Naive B cell (primary cell): ENCODE results near the gene JMJD1C. TPM values are rescaled to one million over a fixed set of nuclear protein-coding genes. Genes with fewer than 3 reads are reported as not detected.
"Not testable (repeated sequence)": the region's sequence is repeated elsewhere in the genome, so short reads cannot be mapped to it uniquely, and the experiment has no call there.

ENCODE experiments used
- ATAC-seq, 2 donors: fragments of 150-1000 bp; cut with Tn5 transposase; 2 replicates each; pipeline ENCODE4 v1.10.0; 2021; ENCODE audit warnings: low read depth in 2 of 2, mild to moderate bottlenecking in 2 of 2, moderate library complexity in 2 of 2
- DNase-seq: peaks from one replicate; pipeline ENCODE4 v3.0.0; 2022
- H3K27ac Mint-ChIP-seq, 6 donors: one replicate each; pipeline ENCODE4 v1.8.0; 2020 to 2022; ENCODE audit warnings: mild to moderate bottlenecking in 6 of 6, mixed read lengths in 6 of 6, moderate library complexity in 5 of 6, inconsistent platforms in 2 of 6
- H3K27me3 Mint-ChIP-seq, 3 donors: one replicate each; pipeline ENCODE4 v1.8.0; 2021 to 2022; ENCODE audit warnings: mixed read lengths in 3 of 3, mild to moderate bottlenecking in 1 of 3
- H3K36me3 Mint-ChIP-seq, 2 donors: one replicate each; pipeline ENCODE4 v1.8.0; 2020 to 2022; ENCODE audit warnings: mixed read lengths in 2 of 2, inconsistent platforms in 1 of 2, mild to moderate bottlenecking in 1 of 2
- H3K4me1 Mint-ChIP-seq, 3 donors: one replicate each; pipeline ENCODE4 v1.8.0; 2020 to 2022; ENCODE audit warnings: mixed read lengths in 3 of 3, inconsistent platforms in 1 of 3, mild to moderate bottlenecking in 1 of 3, moderate library complexity in 1 of 3
- H3K4me3 Mint-ChIP-seq, 8 donors: one replicate each; pipeline ENCODE4 v1.8.0; 2020 to 2022; ENCODE audit warnings: mild to moderate bottlenecking in 8 of 8, mixed read lengths in 8 of 8, moderate library complexity in 8 of 8, inconsistent platforms in 2 of 8
- H3K9me3 Mint-ChIP-seq, 7 donors: one replicate each; pipeline ENCODE4 v1.8.0; 2020 to 2022; ENCODE audit warnings: mixed read lengths in 7 of 7, mild to moderate bottlenecking in 5 of 7, inconsistent platforms in 2 of 7, moderate library complexity in 1 of 7
- polyA plus RNA-seq, 6 donors: library from polyadenylated mRNA; unstranded; fragments of 300-500 nt; fragmentation: Illumina TruSeq; gene quantifications; one replicate each; pipeline ENCODE4 v1.2.3, GENCODE V29; 2021; ENCODE audit warnings: low read depth in 6 of 6

JMJD1C gene
- polyA plus RNA-seq, 6 donors from 2014 or later: 51.7 to 154 (median 124) TPM

DNA sequence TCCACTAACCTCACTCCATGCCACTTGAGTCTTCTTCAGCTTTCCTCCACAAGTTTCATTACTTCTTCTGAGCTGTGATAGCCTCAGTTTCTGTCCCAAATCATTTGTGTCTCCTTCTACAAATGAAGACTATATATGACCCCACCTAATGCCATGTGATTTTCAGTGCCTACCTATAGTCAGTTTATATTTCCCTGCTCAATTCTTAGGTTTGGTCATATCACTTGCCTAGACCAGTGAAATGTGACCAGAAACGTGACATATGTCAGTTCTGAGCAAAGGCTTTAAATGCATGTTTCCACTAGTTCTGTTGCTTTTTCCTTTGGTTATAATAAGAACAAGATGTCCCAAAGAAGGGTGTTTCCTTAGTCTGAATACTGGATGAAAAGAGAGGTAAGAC, 30.8 kb upstream of the JMJD1C start:
- ATAC-seq: no peak
- peaks cover 0 to 3% of the 10 kb centered on the region in 2 donors for H3K36me3 Mint-ChIP-seq

GRCh38 chr10:63494951-63495350, 29.2 kb upstream of the JMJD1C start:
- Mint-ChIP-seq H3K36me3 (peaks cover 0 to 4% of the 10 kb centered on the region in 2 donors), H3K4me3 (no peak overlapping the region), H3K4me1 (peaks cover 11 to 27% (median 21%) of the 10 kb centered on the region in 3 donors), H3K27ac (no peak overlapping the region), H3K9me3 (no peaks in the 10 kb centered on the region), H3K27me3 (no peaks in the 10 kb centered on the region)
- DNase-seq: no peak
- no peak for ATAC-seq

More for the DNA sequence above, 30.8 kb upstream of the JMJD1C start:
- H3K27me3 Mint-ChIP-seq: no peaks in the 10 kb centered on the region
- H3K9me3 Mint-ChIP-seq: no peaks in the 10 kb centered on the region
- peak overlapping the region in 2 of 6 donors; percentile 10 to 61 for H3K27ac Mint-ChIP-seq
- H3K4me3 Mint-ChIP-seq: no peak overlapping the region
- peaks cover 12 to 27% (median 20%) of the 10 kb centered on the region in 3 donors for H3K4me1 Mint-ChIP-seq
- no peak for DNase-seq

DNA sequence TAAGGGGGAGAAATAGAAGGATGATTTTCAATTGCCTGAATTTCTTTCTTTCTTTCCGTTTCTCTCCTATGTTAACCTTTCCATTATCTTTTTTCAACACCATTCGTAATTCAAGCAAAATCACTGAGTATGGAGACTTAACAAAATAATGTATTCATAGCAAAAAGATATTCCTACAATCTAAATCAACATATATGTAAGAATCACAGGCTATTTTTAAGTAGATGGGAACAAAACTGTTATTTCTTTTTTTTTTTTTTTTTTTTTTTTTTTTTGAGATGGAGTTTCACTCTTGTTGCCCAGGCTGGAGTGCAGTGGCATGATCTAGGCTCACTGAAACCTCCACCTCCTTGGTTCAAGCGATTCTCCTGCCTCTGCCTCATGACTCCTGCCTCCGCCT, 27.2 kb upstream of the JMJD1C start:
- ATAC-seq (no peak), DNase-seq (no peak)
- Mint-ChIP-seq H3K4me3 (no peak overlapping the region), H3K9me3 (no peaks in the 10 kb centered on the region), H3K4me1 (peaks cover 8 to 22% (median 11%) of the 10 kb centered on the region in 3 donors), H3K27ac (peak overlapping the region in 1 of 6 donors; percentile 42), H3K36me3 (peaks cover 0 to 4% of the 10 kb centered on the region in 2 donors), H3K27me3 (no peaks in the 10 kb centered on the region)

DNA sequence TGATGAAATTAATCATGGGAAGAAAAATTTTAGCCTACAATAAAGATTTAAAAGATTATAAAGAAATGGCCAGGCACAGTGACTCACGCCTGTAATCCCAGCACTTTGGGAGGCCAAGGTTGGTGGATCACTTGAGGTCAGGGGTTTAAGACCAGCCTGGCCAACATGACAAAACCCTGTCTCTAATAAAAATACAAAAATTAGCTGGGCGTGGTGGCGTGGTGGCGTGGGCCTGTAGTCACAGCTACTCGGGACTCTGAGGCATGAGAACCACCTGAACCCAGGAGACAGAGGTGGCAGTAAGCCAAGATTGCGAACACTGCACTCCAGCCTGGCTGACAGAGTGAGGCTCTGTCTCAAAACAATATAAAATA, 26.5 kb upstream of the JMJD1C start:
- H3K27me3 Mint-ChIP-seq, ATAC-seq, DNase-seq, H3K9me3 Mint-ChIP-seq, H3K36me3 Mint-ChIP-seq, H3K4me3 Mint-ChIP-seq: not testable (repeated sequence)
- Mint-ChIP-seq H3K27ac (peak overlapping the region in 1 of 6 donors; percentile 20), H3K4me1 (peaks cover 8 to 15% (median 11%) of the 10 kb centered on the region in 3 donors)

DNA sequence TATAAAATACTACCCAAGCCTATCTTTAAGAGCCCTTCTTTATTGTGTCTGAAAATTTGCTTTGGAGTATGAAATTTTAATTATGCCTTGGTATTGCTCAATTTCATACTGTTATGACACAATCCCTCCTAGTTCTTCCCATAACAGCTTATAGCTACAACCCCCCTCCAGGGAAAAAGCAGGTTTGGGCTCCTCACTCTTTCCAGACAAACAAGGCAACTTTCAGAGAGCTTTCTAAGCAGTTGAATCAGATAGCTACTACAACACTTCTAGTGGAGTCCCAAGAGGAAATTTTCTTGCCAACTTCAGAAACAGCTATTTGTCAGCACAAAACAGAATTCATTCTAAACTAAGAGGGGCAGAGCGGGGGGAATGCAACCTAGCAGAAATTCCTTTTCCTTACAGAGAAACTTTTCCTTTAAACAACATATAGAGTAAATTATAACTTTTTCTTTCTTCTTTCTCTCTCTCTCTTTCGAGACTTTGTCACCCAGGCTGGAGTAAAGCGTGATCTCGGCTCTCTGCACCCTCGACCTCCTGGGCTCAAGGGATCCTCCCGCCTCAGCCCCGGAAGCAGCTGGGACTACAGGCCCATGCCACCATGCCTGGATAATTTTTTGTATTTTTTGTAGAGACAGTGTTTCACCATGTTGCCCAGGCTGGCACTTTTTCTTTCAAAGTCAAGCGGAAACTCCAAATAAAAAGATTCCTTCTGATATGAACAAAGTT, 26.0 kb upstream of the JMJD1C start:
- DNase-seq (no peak), ATAC-seq (no peak)
- Mint-ChIP-seq H3K27ac (peak overlapping the region in 3 of 6 donors; percentile 20 to 55 (median 54)), H3K36me3 (peaks cover 0 to 4% of the 10 kb centered on the region in 2 donors), H3K4me1 (peaks cover 8 to 10% (median 9%) of the 10 kb centered on the region in 3 donors), H3K4me3 (no peak overlapping the region), H3K27me3 (no peaks in the 10 kb centered on the region), H3K9me3 (no peaks in the 10 kb centered on the region)

- peaks cover 0 to 7% (median 3%) of the 10 kb centered on the region in 3 donors for H3K4me1 Mint-ChIP-seq
- H3K27ac Mint-ChIP-seq: peak overlapping the region in 1 of 6 donors; percentile 33
- peaks cover 0 to 4% of the 10 kb centered on the region in 2 donors for H3K36me3 Mint-ChIP-seq
- H3K4me3 Mint-ChIP-seq: no peak overlapping the region
- no peaks in the 10 kb centered on the region for H3K9me3 Mint-ChIP-seq
- no peaks in the 10 kb centered on the region for H3K27me3 Mint-ChIP-seq
- ATAC-seq (no peak), DNase-seq (no peak)
These were observed 24.1 kb upstream of the JMJD1C start for GRCh38 chr10:63489838-63490237.

DNA sequence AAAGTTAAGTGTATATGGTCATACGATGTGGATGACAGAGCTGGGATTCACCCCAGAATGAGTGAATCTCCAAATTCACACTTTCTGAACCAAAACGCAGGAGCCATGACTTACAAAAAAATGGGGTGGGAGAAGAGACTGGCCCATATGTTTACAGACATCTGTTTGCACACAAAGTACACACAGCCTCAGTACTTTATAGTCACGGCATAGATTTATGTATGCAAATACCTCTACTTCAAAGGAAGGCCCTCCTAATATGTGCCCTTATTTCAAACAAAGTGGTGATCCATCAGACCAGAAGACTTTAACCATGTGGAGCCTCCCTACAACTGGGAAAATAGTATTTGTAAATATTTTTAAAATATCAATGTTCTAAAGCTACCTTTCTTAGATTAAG, 22.2 kb upstream of the JMJD1C start:
- H3K36me3 Mint-ChIP-seq: peaks cover 0 to 4% of the 10 kb centered on the region in 2 donors
- H3K27ac Mint-ChIP-seq: no peak overlapping the region
- no peak for ATAC-seq

GRCh38 chr10:63483983-63484382, 18.2 kb upstream of the JMJD1C start:
- peaks cover 0 to 11% (median 5%) of the 10 kb centered on the region in 3 donors for H3K4me1 Mint-ChIP-seq
- DNase-seq (no peak), ATAC-seq (no peak)
- H3K4me3 Mint-ChIP-seq: no peak overlapping the region
- no peaks in the 10 kb centered on the region for H3K9me3 Mint-ChIP-seq
- H3K27ac Mint-ChIP-seq: no peak overlapping the region
- H3K27me3 Mint-ChIP-seq: no peaks in the 10 kb centered on the region
- H3K36me3 Mint-ChIP-seq: no peaks in the 10 kb centered on the region

More for the DNA sequence above, 22.2 kb upstream of the JMJD1C start:
- Mint-ChIP-seq H3K4me1 (peaks cover 3 to 11% (median 7%) of the 10 kb centered on the region in 3 donors), H3K9me3 (no peaks in the 10 kb centered on the region), H3K27me3 (no peaks in the 10 kb centered on the region), H3K4me3 (no peak overlapping the region)
- no peak for DNase-seq

DNA sequence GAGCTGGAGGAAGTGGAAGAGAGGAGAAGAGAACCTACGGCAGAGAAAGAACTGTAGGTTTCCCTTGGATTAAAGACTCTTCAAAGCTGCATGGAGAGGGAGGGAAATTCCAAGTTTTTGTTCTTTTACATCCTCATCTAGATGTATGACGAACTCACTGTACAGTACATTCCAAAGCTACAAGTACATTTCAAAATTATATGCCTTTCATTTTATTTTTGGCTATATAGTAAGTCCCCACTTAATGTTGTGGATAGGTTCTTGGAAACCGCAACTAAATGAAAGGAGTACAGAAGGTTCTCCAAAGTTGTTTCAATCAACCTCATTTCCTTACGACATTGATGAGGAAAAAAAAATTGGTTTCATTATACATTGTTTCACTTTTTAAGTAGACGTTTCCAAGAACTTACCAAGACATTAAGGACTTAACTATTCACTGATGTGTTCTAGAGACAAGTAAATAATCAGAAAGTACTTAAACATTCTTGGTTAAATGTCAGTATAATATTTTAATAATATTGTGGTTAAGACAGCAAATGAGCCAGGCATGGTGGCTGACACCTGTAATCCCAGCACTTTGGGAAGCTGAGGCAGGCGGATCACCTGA, 16.1 kb upstream of the JMJD1C start:
- no peak for ATAC-seq
- no peak overlapping the region for H3K27ac Mint-ChIP-seq
- peaks cover 0 to 22% (median 12%) of the 10 kb centered on the region in 3 donors for H3K4me1 Mint-ChIP-seq
- no peaks in the 10 kb centered on the region for H3K36me3 Mint-ChIP-seq
- H3K9me3 Mint-ChIP-seq: no peaks in the 10 kb centered on the region
- no peak for DNase-seq
- H3K4me3 Mint-ChIP-seq: no peak overlapping the region
- no peaks in the 10 kb centered on the region for H3K27me3 Mint-ChIP-seq

GRCh38 chr10:63480237-63480636, 14.5 kb upstream of the JMJD1C start:
- no peak overlapping the region for H3K27ac Mint-ChIP-seq
- H3K4me3 Mint-ChIP-seq: no peak overlapping the region
- no peaks in the 10 kb centered on the region for H3K9me3 Mint-ChIP-seq
- peaks cover 4 to 22% (median 12%) of the 10 kb centered on the region in 3 donors for H3K4me1 Mint-ChIP-seq
- DNase-seq: no peak
- H3K36me3 Mint-ChIP-seq: no peaks in the 10 kb centered on the region
- no peak for ATAC-seq
- H3K27me3 Mint-ChIP-seq: no peaks in the 10 kb centered on the region

- DNase-seq (no peak), ATAC-seq (no peak)
- H3K4me3 Mint-ChIP-seq: no peak overlapping the region
- peaks cover 8 to 15% (median 12%) of the 10 kb centered on the region in 3 donors for H3K4me1 Mint-ChIP-seq
- no peaks in the 10 kb centered on the region for H3K36me3 Mint-ChIP-seq
- no peaks in the 10 kb centered on the region for H3K27me3 Mint-ChIP-seq
- H3K27ac Mint-ChIP-seq: peak overlapping the region in 1 of 6 donors; percentile 47
- no peaks in the 10 kb centered on the region for H3K9me3 Mint-ChIP-seq
These were observed 12.8 kb upstream of the JMJD1C start for GRCh38 chr10:63478564-63478963.

DNA sequence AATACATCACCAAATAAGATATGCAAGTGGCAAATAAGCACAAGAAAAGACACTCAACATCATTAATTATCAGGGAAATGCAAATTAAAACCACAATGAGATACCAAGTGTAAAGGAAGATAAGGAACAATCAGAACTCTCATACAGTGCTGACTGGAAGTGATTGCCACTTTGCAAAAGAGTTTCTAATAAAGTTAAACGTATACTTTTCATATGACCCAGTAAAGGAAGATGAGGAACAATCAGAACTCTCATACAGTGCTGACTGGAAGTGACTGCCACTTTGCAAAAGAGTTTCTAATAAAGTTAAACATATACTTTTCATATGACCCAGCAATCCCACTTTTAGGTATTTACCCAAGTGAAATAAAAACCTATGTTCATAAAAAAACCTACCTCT, 12.2 kb upstream of the JMJD1C start:
- Mint-ChIP-seq H3K4me3 (no peak overlapping the region), H3K36me3 (no peaks in the 10 kb centered on the region), H3K9me3 (no peaks in the 10 kb centered on the region), H3K4me1 (peaks cover 8 to 12% (median 12%) of the 10 kb centered on the region in 3 donors), H3K27ac (no peak overlapping the region), H3K27me3 (no peaks in the 10 kb centered on the region)
- no peak for ATAC-seq
- no peak for DNase-seq

DNA sequence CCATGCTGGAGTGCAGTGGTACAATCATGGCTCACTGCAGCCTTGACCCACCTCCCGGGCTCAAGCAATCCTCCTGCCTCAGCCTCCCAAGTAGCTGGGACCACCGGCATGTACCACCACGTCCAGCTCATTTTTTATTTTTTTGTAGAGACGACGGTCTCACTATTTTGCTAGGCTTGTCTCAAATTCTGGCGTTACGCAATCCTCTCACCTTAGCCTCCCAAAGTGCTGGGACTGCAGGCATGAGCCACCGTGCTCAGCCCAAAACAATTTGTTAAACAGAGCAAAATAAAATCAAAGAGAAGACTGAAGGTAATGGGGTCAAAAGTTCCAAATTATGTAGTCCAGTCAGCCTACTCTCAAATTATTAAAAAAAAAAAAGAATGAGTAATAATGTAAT, 8.7 kb upstream of the JMJD1C start:
- H3K27ac Mint-ChIP-seq: no peak overlapping the region
- no peaks in the 10 kb centered on the region for H3K9me3 Mint-ChIP-seq
- DNase-seq (no peak), ATAC-seq (no peak)
- no peak overlapping the region for H3K4me3 Mint-ChIP-seq
- peaks cover 7 to 24% (median 8%) of the 10 kb centered on the region in 3 donors for H3K4me1 Mint-ChIP-seq
- H3K27me3 Mint-ChIP-seq: no peaks in the 10 kb centered on the region
- no peaks in the 10 kb centered on the region for H3K36me3 Mint-ChIP-seq

- H3K4me1 Mint-ChIP-seq: peaks cover 7 to 20% (median 16%) of the 10 kb centered on the region in 3 donors
- H3K27me3 Mint-ChIP-seq: no peaks in the 10 kb centered on the region
- H3K36me3 Mint-ChIP-seq: no peaks in the 10 kb centered on the region
- DNase-seq (no peak), ATAC-seq (no peak)
- H3K9me3 Mint-ChIP-seq: no peaks in the 10 kb centered on the region
- no peak overlapping the region for H3K27ac Mint-ChIP-seq
- H3K4me3 Mint-ChIP-seq: no peak overlapping the region
These were observed 5.2 kb upstream of the JMJD1C start for GRCh38 chr10:63470928-63471327.
